ENCODE measurements around the gene TOMM34. TPM values are rescaled to one million over a fixed set of nuclear protein-coding genes. Genes with fewer than 3 reads are reported as not detected.

TOMM34 gene
- total RNA-seq, 1 donor from 2014 or later, result 22.3 TPM

- intact Hi-C loops (cut with micrococcal nuclease), result no loop called here
Measured at GRCh38 chr20:44901974-44902373, 58.2 kb downstream of the TOMM34 start.

GRCh38 chr20:44900231-44900854 is 59.9 kb downstream of the TOMM34 start:
- intact Hi-C loops (cut with micrococcal nuclease), result no loop called here

GRCh38 chr20:44897133-44897532 is 63.1 kb downstream of the TOMM34 start:
- intact Hi-C loops (cut with micrococcal nuclease), result loop anchor here (1.0 kb wide), 1 partner anchor 11 kb away; no protein-coding TSS in a partner anchor

DNA sequence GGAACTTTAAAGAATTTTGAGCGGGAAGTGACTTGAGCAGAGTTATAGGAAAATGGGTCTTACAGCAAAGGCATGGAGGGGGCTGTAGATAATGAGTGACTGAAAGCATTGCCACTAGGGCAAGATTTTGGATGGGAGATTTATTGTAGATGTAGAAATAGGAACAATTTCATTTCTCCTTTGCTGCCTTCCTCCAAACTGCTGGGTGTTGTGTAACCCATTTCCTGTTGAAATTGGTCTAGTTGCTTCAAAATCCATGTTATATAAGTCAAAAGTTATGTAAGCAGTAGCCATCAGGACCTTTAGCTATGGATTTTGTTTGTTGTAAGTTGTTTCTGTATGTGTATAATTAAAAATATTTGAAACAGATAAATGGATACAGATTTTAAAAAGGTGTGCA is 63.6 kb downstream of the TOMM34 start:
- intact Hi-C loops (cut with micrococcal nuclease), result no loop called here

- intact Hi-C loops (cut with micrococcal nuclease), result no loop called here
Measured at GRCh38 chr20:44894959-44895358, 65.2 kb downstream of the TOMM34 start.

Other genes with a start within 250 kb of the TOMM34 start
- gene CCN5, start 245.0 kb downstream of the TOMM34 start, total RNA-seq, result not detected in 2 replicates
- gene KCNK15, start 214.5 kb downstream of the TOMM34 start, total RNA-seq, result 0.15 and 0.25 TPM in 2 replicates
- gene RIMS4, start 149.9 kb downstream of the TOMM34 start, total RNA-seq, result not detected in 2 replicates
- 273 and 278 TPM in 2 replicates for gene YWHAB, start 74.7 kb downstream of the TOMM34 start, total RNA-seq
- gene PABPC1L, start 50.3 kb downstream of the TOMM34 start, total RNA-seq, result 51.8 and 53.6 TPM in 2 replicates
- gene STK4, start 6.1 kb upstream of the TOMM34 start, total RNA-seq, result 188 and 193 TPM in 2 replicates
- 0.12 and 0.32 TPM in 2 replicates for gene KCNS1, start 140.7 kb upstream of the TOMM34 start, total RNA-seq
- not detected in 2 replicates for gene WFDC5, start 154.8 kb upstream of the TOMM34 start, total RNA-seq
- gene WFDC12, start 164.1 kb upstream of the TOMM34 start, total RNA-seq, result not detected in 2 replicates
- gene PI3, start 214.5 kb upstream of the TOMM34 start, total RNA-seq, result not detected in 2 replicates
- not detected in 2 replicates for gene SEMG1, start 246.6 kb upstream of the TOMM34 start, total RNA-seq

All from T-helper 1 cell treated with Interleukin-12 subunit alpha and Interleukin-12 subunit beta and Interleukin-4 antibody, amounts not matched to agents 30 ng/mL and 1 ng/mL, for 36 hours (primary cell).